ENCODE results near the gene NRG3.

- TF ChIP-seq RFX5 (IDR thresholded peaks at IDR 0.05; ENCODE audit: borderline replicate concordance, low read depth, low read length) (no peak), SP1 (IDR thresholded peaks at IDR 0.05; ENCODE audit: low read depth, low read length) (no peak)
Observed at GRCh38 chr10:82245157-82245556, 370.2 kb downstream of the NRG3 start.
